ENCODE measurements around the gene SPTB.
A peak's percentile ranks its signal among the peaks of the same experiment; 100 is the strongest.

The SPTB gene

GRCh38 chr14:64880221-64881121, 764 bp upstream of the SPTB start:
- no peak for DNase-seq

- DNase-seq = no peak
These were observed 671 bp downstream of the SPTB start for GRCh38 chr14:64878837-64879634.

- DNase-seq = no peak
These were observed 1.9 kb downstream of the SPTB start for GRCh38 chr14:64877846-64878245.

- DNase-seq = no peak
These were observed 4.4 kb downstream of the SPTB start for GRCh38 chr14:64875350-64875749.

- DNase-seq = no peak
These were observed 6.0 kb downstream of the SPTB start for GRCh38 chr14:64873506-64874219.

- no peak for DNase-seq
These were observed 8.4 kb downstream of the SPTB start for GRCh38 chr14:64871344-64871743.

- DNase-seq = peak; percentile 25
These were observed 9.5 kb downstream of the SPTB start for GRCh38 chr14:64870160-64870559.

- no peak for DNase-seq
These were observed 10.9 kb downstream of the SPTB start for GRCh38 chr14:64868841-64869240.

GRCh38 chr14:64868379-64868778, 11.3 kb downstream of the SPTB start:
- no peak for DNase-seq

- no peak for DNase-seq
These were observed 12.5 kb downstream of the SPTB start for GRCh38 chr14:64867182-64867581.

GRCh38 chr14:64865992-64866391, 13.7 kb downstream of the SPTB start:
- DNase-seq = no peak

- no peak for DNase-seq
These were observed 14.6 kb downstream of the SPTB start for GRCh38 chr14:64865109-64865508.

GRCh38 chr14:64864258-64864657, 15.4 kb downstream of the SPTB start:
- no peak for DNase-seq

GRCh38 chr14:64861916-64862315, 17.8 kb downstream of the SPTB start:
- no peak for DNase-seq

GRCh38 chr14:64860039-64860438, 19.7 kb downstream of the SPTB start:
- DNase-seq = no peak

- DNase-seq = no peak
These were observed 21.5 kb downstream of the SPTB start for GRCh38 chr14:64857979-64858744.

- DNase-seq = no peak
These were observed 22.9 kb downstream of the SPTB start for GRCh38 chr14:64856529-64857445.

- no peak for DNase-seq
These were observed 23.8 kb downstream of the SPTB start for GRCh38 chr14:64855721-64856528.

- no peak for DNase-seq
These were observed 29.2 kb downstream of the SPTB start for GRCh38 chr14:64850369-64851137.

GRCh38 chr14:64849940-64850339, 29.8 kb downstream of the SPTB start:
- DNase-seq = no peak

Data from KG1 (cell line).